Fibroblast of the aortic adventitia (primary cell): ENCODE results near the gene TMEM179B. TPM values are rescaled to one million over a fixed set of nuclear protein-coding genes. Genes with fewer than 3 reads are reported as not detected.

Experiments
- DNase-seq: peaks from one replicate; pipeline ENCODE4 v3.0.0-alpha.2; 2010; ENCODE audit warnings: low read depth
- H3K4me3 ChIP-seq: 2 replicates; pipeline ENCODE4 v1.5.1; 2011; ENCODE audit warnings: low read depth, mild to moderate bottlenecking, control low read depth, low read length, moderate library complexity
- total RNA-seq: library from RNA; depleted of rRNA; stranded (reverse); fragments of >200 nt; gene quantifications from 2 replicates; pipeline ENCODE4 v1.2.3, GENCODE V29; 2012; ENCODE audit warnings: low replicate concordance
- TF ChIP-seq, protein P1 (sequence below): IDR thresholded peaks from 2 replicates; pipeline ENCODE4 v1.5.1; 2011; ENCODE audit warnings: mild to moderate bottlenecking, low read length, control low read depth, inconsistent platforms; ENCODE audit not compliant: insufficient read depth

Gene TMEM179B
- total RNA-seq, 1 donor, result 39.4 TPM

- H3K4me3 ChIP-seq, result peak overlapping the region; percentile 97
- DNase-seq, result peak; percentile 60
- TF ChIP-seq, protein P1, sequence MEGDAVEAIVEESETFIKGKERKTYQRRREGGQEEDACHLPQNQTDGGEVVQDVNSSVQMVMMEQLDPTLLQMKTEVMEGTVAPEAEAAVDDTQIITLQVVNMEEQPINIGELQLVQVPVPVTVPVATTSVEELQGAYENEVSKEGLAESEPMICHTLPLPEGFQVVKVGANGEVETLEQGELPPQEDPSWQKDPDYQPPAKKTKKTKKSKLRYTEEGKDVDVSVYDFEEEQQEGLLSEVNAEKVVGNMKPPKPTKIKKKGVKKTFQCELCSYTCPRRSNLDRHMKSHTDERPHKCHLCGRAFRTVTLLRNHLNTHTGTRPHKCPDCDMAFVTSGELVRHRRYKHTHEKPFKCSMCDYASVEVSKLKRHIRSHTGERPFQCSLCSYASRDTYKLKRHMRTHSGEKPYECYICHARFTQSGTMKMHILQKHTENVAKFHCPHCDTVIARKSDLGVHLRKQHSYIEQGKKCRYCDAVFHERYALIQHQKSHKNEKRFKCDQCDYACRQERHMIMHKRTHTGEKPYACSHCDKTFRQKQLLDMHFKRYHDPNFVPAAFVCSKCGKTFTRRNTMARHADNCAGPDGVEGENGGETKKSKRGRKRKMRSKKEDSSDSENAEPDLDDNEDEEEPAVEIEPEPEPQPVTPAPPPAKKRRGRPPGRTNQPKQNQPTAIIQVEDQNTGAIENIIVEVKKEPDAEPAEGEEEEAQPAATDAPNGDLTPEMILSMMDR, result no peak
Measured at GRCh38 chr11:62804310-62805075, 17.3 kb downstream of the TMEM179B start.

DNA sequence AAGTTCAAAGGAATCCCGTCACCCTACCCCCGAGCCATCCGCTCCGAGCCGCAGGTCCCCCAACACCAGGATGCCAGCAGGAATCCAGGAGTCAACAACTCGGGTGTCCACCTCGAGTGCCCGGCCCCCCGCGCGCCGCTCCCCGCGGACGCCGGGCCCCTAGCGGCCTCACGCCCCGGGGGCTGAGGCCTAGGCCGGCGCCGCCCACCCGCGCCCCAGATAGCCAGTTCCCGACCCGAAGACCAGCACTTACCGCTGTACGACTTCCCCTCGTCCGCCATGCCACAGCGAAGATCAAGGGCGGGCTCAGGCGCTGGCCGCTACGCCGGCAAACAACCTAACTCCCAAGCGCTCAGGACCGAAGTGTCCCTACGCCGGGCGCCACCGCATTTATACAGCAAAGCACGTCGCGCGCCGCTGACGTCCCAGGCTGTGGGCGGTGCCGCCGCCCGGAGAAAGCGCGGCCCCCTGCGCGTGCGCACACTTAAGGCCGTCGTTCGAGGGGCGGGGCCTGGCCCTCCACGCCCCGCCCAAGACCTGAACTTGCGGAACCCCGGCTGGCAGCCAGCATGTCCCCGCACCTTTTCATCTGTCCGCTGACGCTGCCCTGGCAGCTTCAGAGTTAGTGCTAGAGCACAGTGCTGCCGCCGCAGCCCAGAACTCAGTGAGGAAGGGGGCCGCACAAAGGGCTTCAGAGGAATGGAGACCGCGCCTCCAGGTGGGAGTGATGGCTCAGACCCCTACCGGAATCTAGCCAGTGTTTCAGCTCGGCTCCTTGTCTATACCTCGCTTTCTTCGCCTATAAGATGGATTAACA lies 18.1 kb downstream of the TMEM179B start, which contains the start of gene NXF1:
NXF1 (minus strand) TSS at position 365 of the 817 bp plus-strand sequence; CDS start at position 281, 84 bp downstream.
- H3K4me3 ChIP-seq, result peak within 1 kb of the TSS; percentile 97
- TF ChIP-seq, protein P1, result no peak
- DNase-seq, result peak; percentile 94

- peak overlapping the region; percentile 97 for H3K4me3 ChIP-seq
- TF ChIP-seq, protein P1, result no peak
- DNase-seq, result no peak
Measured at GRCh38 chr11:62805961-62806441, 18.8 kb downstream of the TMEM179B start.

DNA sequence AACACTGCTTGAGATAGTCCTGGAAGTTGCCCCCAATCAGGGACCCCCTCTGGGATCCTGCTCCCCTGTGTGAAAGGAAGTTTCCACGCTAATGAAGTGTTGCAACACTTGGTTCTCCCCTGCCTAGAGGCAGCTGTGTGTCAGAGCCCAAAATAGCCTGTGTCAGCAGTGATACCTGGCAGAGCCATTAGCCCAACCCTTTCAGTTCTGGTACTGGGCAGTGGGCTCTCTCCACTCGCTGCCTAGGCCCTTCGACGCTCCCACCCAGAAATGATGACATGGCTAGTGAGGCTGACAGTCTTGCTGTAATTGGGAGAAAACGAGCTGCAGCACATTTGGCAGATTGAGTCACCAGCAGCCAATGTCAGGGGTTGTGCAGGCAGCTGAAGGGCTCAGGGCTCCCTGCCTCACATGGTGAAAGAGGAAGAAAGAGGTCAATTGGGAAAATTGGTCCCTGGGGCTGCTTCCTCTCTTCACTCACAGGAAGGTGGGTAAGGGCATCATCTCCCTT lies 19.5 kb downstream of the TMEM179B start:
- no peak overlapping the region for H3K4me3 ChIP-seq
- TF ChIP-seq, protein P1, result no peak
- DNase-seq, result peak; percentile 38

- TF ChIP-seq, protein P1, result no peak
- no peak for DNase-seq
- H3K4me3 ChIP-seq, result no peak overlapping the region
Measured at GRCh38 chr11:62810748-62811147, 23.5 kb downstream of the TMEM179B start.

- TF ChIP-seq, protein P1, result no peak
- H3K4me3 ChIP-seq, result no peak overlapping the region
- DNase-seq, result no peak
Measured at GRCh38 chr11:62811659-62812058, 24.5 kb downstream of the TMEM179B start.
